Thyroid gland (tissue), 4 donors: ENCODE data around the gene ACTL7B.

Source experiments
- CTCF ChIP-seq, 6 experiments: fragments of 200-600 bp in 3 of 6; fragments of 450-650 bp in 3 of 6; sonication (generic) in 3 of 6; IDR thresholded peaks; one replicate each; pipeline ENCODE4 v1.5.1; 2016 to 2019; ENCODE audit warnings: antibody characterized with exemption in 6 of 6, mild to moderate bottlenecking in 2 of 6, inconsistent platforms in 1 of 6, moderate library complexity in 1 of 6
- POLR2A ChIP-seq, 2 donors: fragments of 450-650 bp; IDR thresholded peaks; one replicate each; pipeline ENCODE4 v1.6.1; 2017; ENCODE audit warnings: antibody characterized with exemption in 2 of 2, mild to moderate bottlenecking in 2 of 2, moderate library complexity in 1 of 2

- no peak for TF ChIP-seq POLR2A (IDR thresholded peaks at IDR 0.05)
- no peak for TF ChIP-seq CTCF (IDR thresholded peaks at IDR 0.05)
Measured at GRCh38 chr9:108865037-108865436, 9.3 kb upstream of the ACTL7B start.
